HepG2 (cell line): ENCODE data around the gene ABHD12. TPM values are rescaled to one million over a fixed set of nuclear protein-coding genes. Genes with fewer than 3 reads are reported as not detected.

Source experiments
- EED ChIP-seq: sonication (generic); formaldehyde crosslinking; IDR thresholded peaks from 2 replicates; pipeline ENCODE4 v1.5.0; 2020; ENCODE audit warnings: mild to moderate bottlenecking, missing genetic modification reagents
- FOXP1 ChIP-seq, 2 experiments: fragments of 450-650 bp in 1 of 2; IDR thresholded peaks; 2 replicates each; pipeline ENCODE4 v1.6.1; 2017 to 2018; ENCODE audit warnings: antibody characterized with exemption in 1 of 2
- GMEB2 ChIP-seq: IDR thresholded peaks from 2 replicates; pipeline ENCODE4 v1.6.1; 2016; ENCODE audit warnings: missing biosample characterization, missing genetic modification reagents, low read depth
- JUND ChIP-seq: sonication (generic); formaldehyde crosslinking; IDR thresholded peaks from 2 replicates; pipeline ENCODE4 v1.8.0; 2022; ENCODE audit warnings: mild to moderate bottlenecking, missing genetic modification reagents
- NCOA5 ChIP-seq: sonication (generic); formaldehyde crosslinking; IDR thresholded peaks from 2 replicates; pipeline ENCODE4 v1.4.0; 2020; ENCODE audit warnings: missing genetic modification reagents
- PAWR ChIP-seq: sonication (generic); formaldehyde crosslinking; IDR thresholded peaks from 2 replicates; pipeline ENCODE4 v1.4.0; 2020; ENCODE audit warnings: missing genetic modification reagents, mild to moderate bottlenecking, borderline replicate concordance
- POLR2AphosphoS2 ChIP-seq: IDR thresholded peaks from 2 replicates; pipeline ENCODE4 v1.6.1; 2011; ENCODE audit warnings: low read depth, low read length, improper control_type of control experiment
- PRPF4 ChIP-seq: fragments of 200-400 bp; formaldehyde crosslinking; IDR thresholded peaks from 2 replicates; pipeline ENCODE4 v1.6.1; 2016; ENCODE audit warnings: low read length, low read depth; ENCODE audit not compliant: poor library complexity, severe bottlenecking
- SATB2 ChIP-seq: sonication (generic); formaldehyde crosslinking; IDR thresholded peaks from 2 replicates; pipeline ENCODE4 v1.5.0; 2020; ENCODE audit warnings: missing genetic modification reagents
- SIN3B ChIP-seq: fragments of 150-350 bp; IDR thresholded peaks from 2 replicates; pipeline ENCODE4 v1.6.1; 2014; ENCODE audit warnings: low read length
- SKIL ChIP-seq: sonication (generic); formaldehyde crosslinking; IDR thresholded peaks from 2 replicates; pipeline ENCODE4 v1.8.0; 2022; ENCODE audit warnings: missing genetic modification reagents, mild to moderate bottlenecking, moderate library complexity, borderline replicate concordance
- STAT6 ChIP-seq: sonication (generic); formaldehyde crosslinking; IDR thresholded peaks from 2 replicates; pipeline ENCODE4 v1.4.0; 2020; ENCODE audit warnings: missing genetic modification reagents, mild to moderate bottlenecking, borderline replicate concordance
- ZBTB7A ChIP-seq: sonication (generic); formaldehyde crosslinking; IDR thresholded peaks from 2 replicates; pipeline ENCODE4 v1.8.0; 2022; ENCODE audit warnings: mild to moderate bottlenecking, missing genetic modification reagents
- ZNF281 ChIP-seq: sonication (generic); formaldehyde crosslinking; IDR thresholded peaks from 2 replicates; pipeline ENCODE4 v1.4.0; 2020; ENCODE audit warnings: missing genetic modification reagents, borderline replicate concordance
- ZNF552 ChIP-seq: sonication (generic); formaldehyde crosslinking; IDR thresholded peaks from 2 replicates; pipeline ENCODE4 v1.9.0; 2022; ENCODE audit warnings: missing genetic modification reagents, mild to moderate bottlenecking, borderline replicate concordance
- ZNF567 ChIP-seq: sonication (generic); formaldehyde crosslinking; IDR thresholded peaks from 2 replicates; pipeline ENCODE4 v1.8.1; 2023; ENCODE audit warnings: mild to moderate bottlenecking, missing genetic modification reagents, borderline replicate concordance
- ZNF7 ChIP-seq: IDR thresholded peaks from 2 replicates; pipeline ENCODE4 v1.6.1; 2016; ENCODE audit warnings: missing biosample characterization, missing genetic modification reagents
- ZNF773 ChIP-seq: sonication (generic); formaldehyde crosslinking; IDR thresholded peaks from 2 replicates; pipeline ENCODE4 v1.4.0; 2020; ENCODE audit warnings: missing genetic modification reagents, borderline replicate concordance
- ZNF777 ChIP-seq: sonication (generic); formaldehyde crosslinking; IDR thresholded peaks from 2 replicates; pipeline ENCODE4 v1.4.0; 2020; ENCODE audit warnings: missing genetic modification reagents
- polyA plus RNA-seq, 8 experiments: library from polyadenylated mRNA; depleted of rRNA in 3 of 8; stranded (reverse) in 7 of 8; unstranded in 1 of 8; fragments of >200 nt; fragmentation: Illumina TruSeq in 4 of 8; extraction: Trizol in 4 of 8; gene quantifications; 2 replicates each; pipeline versions ENCODE4 v1.2.1 to v1.2.3, GENCODE V29; 2011 to 2016; ENCODE audit warnings: low read depth in 4 of 8, missing spikeins in 1 of 8, mixed read lengths in 1 of 8; ENCODE audit not compliant: insufficient read depth in 1 of 8
- total RNA-seq, 5 experiments: library from RNA; depleted of rRNA; stranded (reverse); fragments of >200 nt; fragmentation: Illumina TruSeq; extraction: Trizol; gene quantifications; 2 replicates each; pipeline ENCODE4 v1.2.3, GENCODE V29; 2016; ENCODE audit warnings: low read depth in 1 of 5

The ABHD12 gene
- total and polyA plus RNA-seq, 2 of the 13 experiments (the other 11 are each of a cell fraction or from before 2014, with no cell fraction given), result 23.5 to 72.1 TPM

DNA sequence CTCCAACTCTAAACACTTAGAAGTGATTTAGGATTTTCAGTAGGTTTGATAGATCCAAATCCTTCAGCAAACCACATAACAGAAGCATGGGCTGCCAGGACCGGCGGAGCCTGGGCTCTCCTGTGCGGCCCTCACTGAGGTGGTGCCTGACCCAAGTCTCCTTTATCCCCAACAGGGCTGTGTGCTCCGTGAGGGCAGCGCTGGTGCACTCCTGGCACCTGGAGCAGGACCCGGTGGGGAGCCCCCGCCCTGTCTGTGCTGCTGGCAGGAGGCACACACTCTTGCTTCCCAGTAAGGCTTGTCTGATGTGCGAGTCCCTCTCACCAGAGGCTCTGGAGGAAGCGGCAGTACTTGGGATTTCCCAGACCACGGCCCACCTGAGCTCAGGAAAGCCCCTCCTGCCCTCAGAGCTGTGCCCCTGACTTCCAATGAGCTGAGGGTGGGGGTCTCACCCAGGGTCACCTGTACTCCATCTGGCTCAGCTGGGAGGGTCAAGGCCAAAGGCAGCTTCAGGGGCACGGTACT is 86.5 kb downstream of the ABHD12 start (continued):
- TF ChIP-seq SKIL (CRISPR knock-in tag), result no peak
- TF ChIP-seq PRPF4, result no peak
- no peak for TF ChIP-seq FOXP1 (IDR thresholded peaks at IDR 0.05)
- TF ChIP-seq FOXP1 (CRISPR knock-in tag; IDR thresholded peaks at IDR 0.05), result no peak
- TF ChIP-seq ZNF773 (CRISPR knock-in tag), result no peak
- TF ChIP-seq ZBTB7A (CRISPR knock-in tag), result no peak
- no peak for TF ChIP-seq ZNF567
- TF ChIP-seq ZNF552 (CRISPR knock-in tag), result no peak
- TF ChIP-seq PAWR (CRISPR knock-in tag), result no peak
- TF ChIP-seq ZNF777 (CRISPR knock-in tag), result no peak
- no peak for TF ChIP-seq JUND (CRISPR knock-in tag)
- TF ChIP-seq ZNF281, result no peak
- no peak for TF ChIP-seq STAT6 (CRISPR knock-in tag)
- TF ChIP-seq GMEB2 (CRISPR knock-in tag), result no peak
- no peak for TF ChIP-seq NCOA5 (CRISPR knock-in tag)
- TF ChIP-seq POLR2AphosphoS2, result no peak
- no peak for TF ChIP-seq SATB2 (CRISPR knock-in tag)
- TF ChIP-seq SIN3B, result no peak
- peak; percentile 24; the same call in 1 of the 2 replicates for TF ChIP-seq EED (CRISPR knock-in tag)
- no peak for TF ChIP-seq ZNF7
